OCI-LY7 (cell line): ENCODE results near the gene CCDC148. TPM values are rescaled to one million over a fixed set of nuclear protein-coding genes. Genes with fewer than 3 reads are reported as not detected.

Experiments used
- BruUV-seq: library from RNA; stranded (reverse); fragments of 400-500 nt; replicated peaks from 2 replicates; lab custom pipeline; 2021; lab: Mats Ljungman, UMichigan
- CTCF ChIA-PET: fragments of 300-600 bp; sonication (Branson Sonifier 250); formaldehyde crosslinking; loops from one replicate; lab custom pipeline; 2022; ENCODE audit warnings: antibody characterized with exemption; ENCODE audit not compliant: unreplicated experiment; lab: Charles Lee
- POLR2A ChIA-PET: fragments of 300-600 bp; sonication (Branson Sonifier 250); formaldehyde crosslinking; loops from one replicate; lab custom pipeline; 2022; ENCODE audit warnings: antibody characterized with exemption; lab: Charles Lee
- DNase-seq: peaks from one replicate; pipeline ENCODE4 v3.0.0-alpha.2; 2015; ENCODE audit warnings: low spot score
- H2AFZ ChIP-seq: fragments of 200-600 bp; sonication (generic), shearing (Covaris generic); 2 replicates; pipeline ENCODE4 v1.6.1; 2014; ENCODE audit warnings: mild to moderate bottlenecking, antibody characterized with exemption, low read length, moderate library complexity
- H3K27ac ChIP-seq: fragments of 200-600 bp; sonication (generic); 2 replicates; pipeline ENCODE4 v1.5.1; 2014; ENCODE audit warnings: mixed run types, low read depth, mild to moderate bottlenecking, moderate library complexity, low read length, inconsistent platforms; ENCODE audit not compliant: poor library complexity, severe bottlenecking
- H3K36me3 ChIP-seq: fragments of 200-600 bp; sonication (generic); 2 replicates; pipeline ENCODE4 v1.6.1; 2014; ENCODE audit warnings: mild to moderate bottlenecking, antibody characterized with exemption, low read length, moderate library complexity, mixed read lengths; ENCODE audit not compliant: insufficient read depth
- H3K4me1 ChIP-seq: fragments of 200-600 bp; sonication (generic); 2 replicates; pipeline ENCODE4 v1.5.1; 2014; ENCODE audit warnings: mild to moderate bottlenecking, low read length; ENCODE audit not compliant: insufficient read depth, poor library complexity, severe bottlenecking
- H3K4me2 ChIP-seq: fragments of 200-600 bp; sonication (generic); 2 replicates; pipeline ENCODE4 v1.6.1; 2014; ENCODE audit warnings: mild to moderate bottlenecking, low read length
- H3K4me3 ChIP-seq: fragments of 200-600 bp; sonication (generic); 2 replicates; pipeline ENCODE4 v1.5.1; 2014; ENCODE audit warnings: mild to moderate bottlenecking, low read depth, low read length; ENCODE audit not compliant: poor library complexity, severe bottlenecking
- H3K79me2 ChIP-seq: fragments of 200-600 bp; sonication (generic); 2 replicates; pipeline ENCODE4 v1.6.1; 2016; ENCODE audit warnings: low read depth, mild to moderate bottlenecking, low read length, moderate library complexity, mixed read lengths; ENCODE audit not compliant: insufficient read depth
- H3K9me2 ChIP-seq: fragments of 200-600 bp; sonication (generic); 2 replicates; pipeline ENCODE4 v1.6.1; 2016; ENCODE audit warnings: mild to moderate bottlenecking, low read length, mixed read lengths; ENCODE audit not compliant: insufficient read depth
- H3K9me3 ChIP-seq: fragments of 200-600 bp; sonication (generic); 2 replicates; pipeline ENCODE4 v1.6.1; 2014; ENCODE audit warnings: mild to moderate bottlenecking, mixed run types, low read length, mixed read lengths
- H4K20me1 ChIP-seq: fragments of 200-600 bp; sonication (generic); 2 replicates; pipeline ENCODE4 v1.6.1; 2014; ENCODE audit warnings: mild to moderate bottlenecking, antibody characterized with exemption, low read length, moderate library complexity, mixed read lengths; ENCODE audit not compliant: insufficient read depth
- CTCF ChIP-seq: fragments of 200-600 bp; sonication (generic); conservative IDR thresholded peaks from 2 replicates; pipeline ENCODE4 v1.5.1; 2014; ENCODE audit warnings: mild to moderate bottlenecking, antibody characterized with exemption, low read length, moderate library complexity, mixed read lengths
- EZH2phosphoT487 ChIP-seq: fragments of 200-600 bp; sonication (generic); IDR thresholded peaks from 2 replicates; pipeline ENCODE4 v1.6.1; 2018; ENCODE audit warnings: low read depth, borderline replicate concordance, mild to moderate bottlenecking, mixed run types, antibody characterized with exemption, low read length, moderate library complexity, mixed read lengths
- intact Hi-C: fragments of 100-400 bp; cut with micrococcal nuclease; formaldehyde crosslinking; loops from one replicate; pipeline ENCODE4 v1.10.0; 2022; ENCODE audit not compliant: unreplicated experiment
- total RNA-seq, 2 experiments: library from RNA; depleted of rRNA in 1 of 2; stranded (reverse); fragments of >200 nt in 1 of 2; shearing (Covaris generic) in 1 of 2; gene quantifications; 2 replicates each; pipeline ENCODE4 v1.2.3, GENCODE V29; 2014 to 2022

CCDC148 gene
- total RNA-seq, 2 experiments from 2014 or later, result 0.19 to 0.99 TPM

- BruUV-seq, result no TSS peak
- DNase-seq, result no peak
- Histone ChIP-seq H2AFZ (no peak overlapping the region), H3K4me3 (no peak overlapping the region), H3K4me1 (no peaks in the 10 kb centered on the region), H3K4me2 (no peak overlapping the region), H4K20me1 (peaks cover 21% of the 10 kb centered on the region), H3K9me3 (no peaks in the 10 kb centered on the region), H3K9me2 (no peaks in the 10 kb centered on the region), H3K79me2 (peaks cover 8% of the 10 kb centered on the region; the same call in 1 of the 2 replicates), H3K27ac (no peak overlapping the region), H3K36me3 (peaks cover 13% of the 10 kb centered on the region; the same call in 1 of the 2 replicates)
- intact Hi-C loops, result no loop called here
- POLR2A ChIA-PET, result interaction anchor here (1.7 kb wide), 1 partner anchor 11 kb away, joined by 4 read pairs; the partner anchor contains the start of gene CCDC148
- CTCF ChIA-PET, result no interaction called here
- TF ChIP-seq CTCF (no peak), EZH2phosphoT487 (no peak)
Measured at GRCh38 chr2:158467248-158467647, 10.7 kb upstream of the CCDC148 start.

GRCh38 chr2:158464426-158465281 lies 8.1 kb upstream of the CCDC148 start:
- POLR2A ChIA-PET, result interaction anchor here (0.7 to 1.0 kb wide), 3 partner anchors 9 to 18 kb away, joined by 3 read pairs; no protein-coding TSS in a partner anchor
- Histone ChIP-seq H3K4me1 (peaks cover 2% of the 10 kb centered on the region), H3K4me3 (no peak overlapping the region), H4K20me1 (peaks cover 32% of the 10 kb centered on the region), H3K36me3 (no peaks in the 10 kb centered on the region), H3K4me2 (no peak overlapping the region), H3K9me2 (no peaks in the 10 kb centered on the region), H2AFZ (no peak overlapping the region), H3K27ac (no peak overlapping the region), H3K9me3 (no peaks in the 10 kb centered on the region), H3K79me2 (peaks cover 29% of the 10 kb centered on the region; the same call in 1 of the 2 replicates)
- intact Hi-C loops, result no loop called here
- CTCF ChIA-PET, result no interaction called here
- DNase-seq, result peak; percentile 40
- TF ChIP-seq EZH2phosphoT487 (no peak), CTCF (peak; percentile 83)
- BruUV-seq, result no TSS peak
